Smooth muscle cell (in vitro differentiated cells): Measurements from ENCODE around the gene TMPO. TPM values are rescaled to one million over a fixed set of nuclear protein-coding genes. Genes with fewer than 3 reads are reported as not detected.

Source experiments
- DNase-seq: peaks from one replicate; lab custom pipeline; 2025; ENCODE audit not compliant: unreplicated experiment; lab: John Stamatoyannopoulos, UW
- H2AFZ ChIP-seq: fragments of 200-600 bp; sonication (generic); 2 replicates; pipeline ENCODE4 v1.6.0; 2016; ENCODE audit warnings: antibody characterized with exemption, low read depth, mild to moderate bottlenecking
- H3F3A ChIP-seq: fragments of 200-600 bp; sonication (generic); 2 replicates; pipeline ENCODE4 v1.6.0; 2017; ENCODE audit warnings: antibody characterized with exemption, low read depth
- H3K27ac ChIP-seq: fragments of 200-600 bp; sonication (generic); 2 replicates; pipeline ENCODE4 v1.5.1; 2016; ENCODE audit warnings: low read depth, mild to moderate bottlenecking
- H3K27me3 ChIP-seq: fragments of 200-600 bp; sonication (generic); 2 replicates; pipeline ENCODE4 v1.6.1; 2016; ENCODE audit warnings: low read depth, mild to moderate bottlenecking
- H3K36me3 ChIP-seq: fragments of 200-600 bp; sonication (generic); 2 replicates; pipeline ENCODE4 v1.5.1; 2016; ENCODE audit warnings: low read depth
- H3K4me1 ChIP-seq: fragments of 200-600 bp; sonication (generic); 2 replicates; pipeline ENCODE4 v1.5.1; 2016; ENCODE audit warnings: low read depth
- H3K4me2 ChIP-seq: fragments of 200-600 bp; sonication (generic); 2 replicates; pipeline ENCODE4 v1.6.0; 2016; ENCODE audit warnings: mild to moderate bottlenecking
- H3K4me3 ChIP-seq: fragments of 200-600 bp; sonication (generic); 2 replicates; pipeline ENCODE4 v1.5.1; 2016; ENCODE audit warnings: mild to moderate bottlenecking
- H3K79me2 ChIP-seq: fragments of 200-600 bp; sonication (generic); 2 replicates; pipeline ENCODE4 v1.6.0; 2016; ENCODE audit warnings: low read depth, mild to moderate bottlenecking
- H3K9ac ChIP-seq: fragments of 200-600 bp; sonication (generic); 2 replicates; pipeline ENCODE4 v1.6.0; 2016; ENCODE audit warnings: low read depth
- H3K9me3 ChIP-seq: fragments of 200-600 bp; sonication (generic); replicated peaks from 2 replicates; pipeline ENCODE4 v1.5.1; 2016; ENCODE audit warnings: low read depth
- H4K20me1 ChIP-seq: fragments of 200-600 bp; sonication (generic); 2 replicates; pipeline ENCODE4 v1.6.0; 2016; ENCODE audit warnings: low read depth
- CTCF ChIP-seq: fragments of 200-600 bp; sonication (generic); IDR thresholded peaks from 2 replicates; pipeline ENCODE4 v1.5.1; 2017; ENCODE audit warnings: borderline replicate concordance, mild to moderate bottlenecking, antibody characterized with exemption; ENCODE audit not compliant: insufficient read depth, poor library complexity, severe bottlenecking
- WGBS: methylation state at CpG from one replicate; pipeline ENCODE4 v1.1.7; 2016; ENCODE audit warnings: low lambda C conversion rate; 5-methylcytosine and 5-hydroxymethylcytosine counted together
- polyA plus RNA-seq: library from polyadenylated mRNA; unstranded; fragments of >200 nt; fragmentation: Nextera tagmentation; extraction: Ambion mirVana; gene quantifications from 2 replicates; pipeline ENCODE4 v1.2.1, GENCODE V29; 2016
- total RNA-seq: library from RNA; depleted of rRNA; stranded (reverse); fragments of >200 nt; gene quantifications from 2 replicates; pipeline ENCODE4 v1.2.3, GENCODE V29; 2014

The TMPO gene
- total and polyA plus RNA-seq, 2 experiments from 2014 or later, result 22.6 to 60.2 TPM

- WGBS, result 84% methylated on average over 8 of the region's 8 CpGs
- H3K4me3 ChIP-seq, result peak overlapping the region; percentile 98
- peaks cover 12% of the 10 kb centered on the region for H3K4me1 ChIP-seq
Measured at GRCh38 chr12:98513379-98514322, 1.7 kb upstream of the TMPO start.

GRCh38 chr12:98514982-98515286 is 456 bp upstream of the TMPO start:
- WGBS, result under 1% methylated on average over 11 of the region's 11 CpGs
- no peaks in the 10 kb centered on the region for H3K36me3 ChIP-seq
- H3K27me3 ChIP-seq, result no peaks in the 10 kb centered on the region
- peaks cover 53% of the 10 kb centered on the region for H3K79me2 ChIP-seq
- peaks cover 29% of the 10 kb centered on the region for H4K20me1 ChIP-seq
- H3K4me3 ChIP-seq, result peak overlapping the region; percentile 98
- peaks cover 6% of the 10 kb centered on the region for H3F3A ChIP-seq
- peak overlapping the region; percentile 92 for H3K27ac ChIP-seq
- no peak for TF ChIP-seq CTCF
- H3K9me3 ChIP-seq, result no peaks in the 10 kb centered on the region
- peak overlapping the region; percentile 99 for H2AFZ ChIP-seq
- H3K4me2 ChIP-seq, result peak overlapping the region; percentile 97
- peak overlapping the region; percentile 92 for H3K9ac ChIP-seq
- DNase-seq, result no peak
- peaks cover 12% of the 10 kb centered on the region for H3K4me1 ChIP-seq

More at GRCh38 chr12:98513379-98514322, 1.7 kb upstream of the TMPO start:
- H3K79me2 ChIP-seq, result peaks cover 40% of the 10 kb centered on the region
- DNase-seq, result no peak
- H3K9me3 ChIP-seq, result no peaks in the 10 kb centered on the region
- peak overlapping the region; percentile 97 for H3K4me2 ChIP-seq
- H2AFZ ChIP-seq, result peak overlapping the region; percentile 99
- H4K20me1 ChIP-seq, result peaks cover 18% of the 10 kb centered on the region
- peaks cover 6% of the 10 kb centered on the region for H3F3A ChIP-seq
- H3K36me3 ChIP-seq, result no peaks in the 10 kb centered on the region
- no peak for TF ChIP-seq CTCF
- no peaks in the 10 kb centered on the region for H3K27me3 ChIP-seq
- H3K9ac ChIP-seq, result peak overlapping the region; percentile 92
- H3K27ac ChIP-seq, result peak overlapping the region; percentile 92

DNA sequence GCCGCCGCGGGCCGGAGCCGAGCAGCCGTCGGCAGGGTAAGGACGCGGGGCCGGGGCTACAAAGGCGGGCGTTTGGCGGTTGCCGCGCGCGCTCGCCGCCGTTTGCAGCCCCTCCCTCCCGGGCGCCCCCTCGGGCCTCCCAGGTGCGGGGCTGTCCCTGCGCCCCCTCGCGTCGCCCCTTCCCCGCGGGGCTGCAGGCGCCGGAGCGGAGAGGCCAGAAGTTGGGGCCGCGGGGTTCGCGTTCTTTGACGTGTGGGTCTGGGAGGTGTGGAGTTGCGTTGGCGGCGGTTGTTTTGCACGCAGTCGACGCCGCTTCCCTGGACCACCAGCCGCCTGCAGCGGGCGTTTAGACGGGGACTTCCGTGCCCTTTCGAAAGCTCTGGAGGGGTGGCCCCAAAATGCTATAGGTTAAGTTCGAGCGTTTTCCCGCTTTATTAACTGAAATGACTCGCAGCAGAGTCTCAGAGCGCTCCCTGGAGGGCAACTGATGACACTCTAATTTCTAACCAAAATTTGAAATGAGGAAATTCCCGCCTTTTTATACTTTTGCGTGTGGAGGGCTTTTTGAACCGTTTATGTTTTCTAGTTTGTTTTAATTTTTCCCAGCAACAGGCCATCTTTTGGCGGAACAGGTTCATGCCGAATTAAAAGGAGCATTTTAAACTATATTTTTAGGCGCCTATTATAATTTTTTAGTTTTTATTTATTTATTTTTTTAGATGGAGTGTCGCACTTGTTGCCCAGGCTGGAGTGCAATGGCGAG is 902 bp downstream of the TMPO start:
- H3F3A ChIP-seq, result peaks cover 6% of the 10 kb centered on the region
- H3K79me2 ChIP-seq, result peaks cover 66% of the 10 kb centered on the region
- H3K4me3 ChIP-seq, result peak overlapping the region; percentile 98
- H3K27ac ChIP-seq, result peak overlapping the region; percentile 92
- peak overlapping the region; percentile 92 for H3K9ac ChIP-seq
- H3K9me3 ChIP-seq, result no peaks in the 10 kb centered on the region
- under 1% methylated on average over 51 of the region's 64 CpGs for WGBS
- H3K4me2 ChIP-seq, result peak overlapping the region; percentile 97
- TF ChIP-seq CTCF, result peak; percentile 56
- H3K36me3 ChIP-seq, result no peaks in the 10 kb centered on the region
- no peaks in the 10 kb centered on the region for H3K27me3 ChIP-seq
- peak; percentile 23 for DNase-seq
- peak overlapping the region; percentile 99 for H2AFZ ChIP-seq
- H3K4me1 ChIP-seq, result peaks cover 12% of the 10 kb centered on the region
- peaks cover 38% of the 10 kb centered on the region for H4K20me1 ChIP-seq
